Measurements from ENCODE around the gene MORN5. TPM values are rescaled to one million over a fixed set of nuclear protein-coding genes. Genes with fewer than 3 reads are reported as not detected.

The MORN5 gene
- total RNA-seq, 2 donors from 2014 or later = not detected

DNA sequence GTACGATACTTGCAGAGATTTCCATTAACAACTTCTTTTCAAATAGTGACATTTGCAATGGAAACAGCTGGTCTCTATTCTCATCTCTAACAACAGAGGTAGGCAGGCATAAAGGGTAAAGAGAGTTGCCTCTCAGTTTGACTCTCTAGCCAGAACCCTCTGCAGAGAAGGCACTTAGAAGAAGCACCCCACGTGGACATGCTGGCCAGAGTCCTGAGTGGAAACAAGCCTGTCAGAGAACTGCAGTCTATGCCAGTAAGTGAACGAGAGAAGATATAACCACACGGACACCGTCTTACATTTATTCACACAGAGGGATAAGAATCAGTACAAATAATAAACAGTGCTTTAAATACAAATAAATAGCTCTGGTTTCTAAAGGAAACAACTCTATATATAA is 80.0 kb downstream of the MORN5 start:
- no peak overlapping the region for H3K27ac Mint-ChIP-seq

DNA sequence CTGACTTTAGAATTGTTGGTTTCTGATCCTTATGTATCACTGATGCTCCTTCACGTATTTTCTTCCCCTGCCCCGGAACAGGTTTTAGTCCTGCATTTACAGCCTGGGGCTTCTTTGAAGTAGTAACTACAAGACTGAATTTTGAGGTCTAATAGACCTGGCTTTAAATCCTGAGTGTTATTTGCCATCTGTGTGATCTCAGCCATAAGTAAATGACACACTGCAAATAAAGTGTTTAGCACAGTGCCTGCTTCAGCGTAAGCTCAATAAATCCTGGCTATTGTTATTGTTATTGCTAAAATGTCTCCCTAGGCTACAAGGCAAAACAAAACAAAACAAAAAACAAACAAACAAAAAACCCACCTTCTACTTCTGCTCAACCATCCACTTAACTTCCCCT is 84.6 kb downstream of the MORN5 start:
- ATAC-seq (no peak), DNase-seq (ENCODE audit: low spot score) (no peak)
- Mint-ChIP-seq H3K36me3 (peaks cover 41% of the 10 kb centered on the region), H3K4me3 (no peak overlapping the region), H3K27me3 (no peaks in the 10 kb centered on the region), H3K4me1 (ENCODE audit: low read depth in 2 of 2) (no peaks in the 10 kb centered on the region), H3K9me3 (no peaks in the 10 kb centered on the region), H3K27ac (no peak overlapping the region)

More for the DNA sequence above, 80.0 kb downstream of the MORN5 start:
- no peaks in the 10 kb centered on the region for H3K9me3 Mint-ChIP-seq
- H3K27me3 Mint-ChIP-seq = peaks cover 0 to 2% of the 10 kb centered on the region in 2 donors
- ATAC-seq (no peak), DNase-seq (ENCODE audit: low spot score) (no peak)
- H3K36me3 Mint-ChIP-seq = peaks cover 30% of the 10 kb centered on the region
- H3K4me3 Mint-ChIP-seq = no peak overlapping the region
- no peaks in the 10 kb centered on the region for H3K4me1 Mint-ChIP-seq (ENCODE audit: low read depth in 2 of 2)

DNA sequence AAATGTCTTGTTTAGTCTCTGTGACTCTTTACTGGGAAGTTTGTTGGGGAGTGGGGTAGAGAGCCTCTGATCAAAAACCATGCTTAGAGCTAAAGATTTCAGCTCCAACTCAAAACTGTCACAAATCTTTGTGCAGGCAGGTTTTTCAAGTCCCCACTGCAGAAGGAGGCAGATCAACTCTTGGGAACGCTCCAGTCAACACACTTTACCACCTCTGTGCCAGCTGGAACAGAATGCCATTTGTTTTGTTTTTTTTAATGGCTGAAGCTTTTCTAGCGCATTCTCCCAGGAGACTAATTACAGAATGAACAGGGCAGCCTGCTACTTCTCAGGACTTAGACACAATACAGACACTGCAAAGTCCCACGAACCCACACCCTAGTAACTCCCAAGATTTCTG is 87.0 kb downstream of the MORN5 start:
- Mint-ChIP-seq H3K27ac (no peak overlapping the region), H3K27me3 (no peaks in the 10 kb centered on the region), H3K9me3 (no peaks in the 10 kb centered on the region), H3K4me1 (ENCODE audit: low read depth in 2 of 2) (no peaks in the 10 kb centered on the region), H3K4me3 (no peak overlapping the region), H3K36me3 (peaks cover 42% of the 10 kb centered on the region)
- ATAC-seq = no peak
- DNase-seq (ENCODE audit: low spot score) = no peak

DNA sequence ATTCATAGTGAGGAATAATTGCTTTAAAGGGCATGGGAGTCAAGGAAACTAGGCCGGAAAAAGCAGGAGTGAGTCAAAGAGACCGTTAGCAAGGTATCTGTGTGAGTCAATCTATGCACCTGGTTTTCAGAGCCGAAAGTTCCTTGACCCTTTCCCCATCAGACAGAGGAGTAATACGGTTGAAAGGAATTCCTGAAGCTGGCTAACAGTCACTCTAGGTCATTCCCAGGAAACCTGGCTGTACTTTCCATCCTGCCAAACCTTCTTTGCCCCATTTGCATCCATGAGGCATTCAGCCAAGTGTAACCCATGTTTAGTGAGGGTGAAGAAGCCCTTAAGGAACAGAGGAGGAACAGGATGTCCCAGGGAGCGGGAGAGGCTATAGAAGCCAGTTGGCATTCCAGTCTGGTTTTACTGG is 88.7 kb downstream of the MORN5 start:
- H3K4me1 Mint-ChIP-seq (ENCODE audit: low read depth in 2 of 2) = peaks cover 3 to 5% of the 10 kb centered on the region in 2 donors
- DNase-seq (ENCODE audit: low spot score) (no peak), ATAC-seq (no peak)
- peaks cover 38% of the 10 kb centered on the region for H3K36me3 Mint-ChIP-seq
- no peak overlapping the region for H3K27ac Mint-ChIP-seq
- no peaks in the 10 kb centered on the region for H3K27me3 Mint-ChIP-seq
- H3K4me3 Mint-ChIP-seq = no peak overlapping the region
- no peaks in the 10 kb centered on the region for H3K9me3 Mint-ChIP-seq

Other genes starting within 250 kb of the MORN5 start
- gene TTLL11, start 66.6 kb upstream of the MORN5 start, total RNA-seq = 1 to 10 TPM; 6.2 to 7.7 TPM
- gene NDUFA8, start 129 bp upstream of the MORN5 start, total RNA-seq = 10 to 100 TPM; 36.5 to 45.6 TPM
- gene LHX6, start 69.0 kb downstream of the MORN5 start, total RNA-seq = not detected
- gene RBM18, start 104.9 kb downstream of the MORN5 start, total RNA-seq = 10 to 100 TPM; 29.0 to 34.4 TPM
- 10 to 100 TPM; 41.7 to 60.9 TPM for gene MRRF, start 105.0 kb downstream of the MORN5 start, total RNA-seq
- gene PTGS1, start 211.1 kb downstream of the MORN5 start, total RNA-seq = under 1 TPM; 0.69 to 0.89 TPM